RCC 7860 (cell line): ENCODE data around the gene PGAM2.

Source experiments
- DNase-seq: peaks from one replicate; pipeline ENCODE4 v3.0.0-alpha.2; 2015; ENCODE audit warnings: low spot score
- FAIRE-seq: peaks from 2 replicates; lab custom pipeline; 2012; peaks lifted over from hg19 to GRCh38; lab: Jason Lieb, UNC

PGAM2 gene

DNA sequence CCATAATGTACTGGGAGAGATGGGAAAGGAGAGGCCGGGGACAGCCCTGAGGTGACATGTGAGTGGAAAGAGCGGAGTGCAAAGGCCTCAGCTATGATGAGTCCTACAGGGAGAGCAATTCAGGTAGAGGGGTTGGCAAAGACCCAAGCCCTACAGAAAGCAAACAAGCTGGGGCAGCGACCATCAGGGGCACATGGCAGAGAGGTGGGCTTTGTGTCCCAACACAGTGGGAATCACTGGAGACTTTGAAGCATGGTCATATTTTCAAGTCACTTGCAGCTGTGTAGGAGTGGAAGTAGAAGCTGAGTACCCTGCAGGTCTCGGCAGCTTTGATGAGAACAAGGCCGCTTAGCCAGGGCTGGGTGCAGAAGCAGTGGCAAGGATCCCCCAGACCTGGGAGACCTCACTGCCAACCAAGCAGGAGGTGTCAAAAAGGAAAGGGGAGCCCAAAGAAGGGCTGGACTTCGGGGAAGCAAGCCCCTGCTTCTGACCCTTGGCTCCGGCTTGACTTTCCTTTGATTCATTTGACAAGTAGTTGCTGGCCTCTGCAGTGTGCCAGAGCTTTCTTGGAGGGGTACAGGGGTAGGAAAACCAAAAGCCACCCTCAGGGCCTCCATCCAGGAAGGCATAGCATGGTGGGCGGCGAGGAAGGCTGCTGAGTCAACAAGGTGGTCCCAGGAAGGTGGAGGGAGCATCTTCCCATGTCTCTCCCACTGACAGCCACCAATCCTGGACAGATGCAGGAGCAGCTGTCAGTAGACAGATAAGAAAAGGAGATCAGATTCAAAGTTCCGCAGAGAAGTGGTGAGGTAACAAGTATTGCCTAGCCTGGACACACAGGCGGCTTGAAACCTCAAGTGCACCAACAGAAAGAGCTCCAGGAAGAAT, 1.9 kb upstream of the PGAM2 start:
- no peak for DNase-seq

DNA sequence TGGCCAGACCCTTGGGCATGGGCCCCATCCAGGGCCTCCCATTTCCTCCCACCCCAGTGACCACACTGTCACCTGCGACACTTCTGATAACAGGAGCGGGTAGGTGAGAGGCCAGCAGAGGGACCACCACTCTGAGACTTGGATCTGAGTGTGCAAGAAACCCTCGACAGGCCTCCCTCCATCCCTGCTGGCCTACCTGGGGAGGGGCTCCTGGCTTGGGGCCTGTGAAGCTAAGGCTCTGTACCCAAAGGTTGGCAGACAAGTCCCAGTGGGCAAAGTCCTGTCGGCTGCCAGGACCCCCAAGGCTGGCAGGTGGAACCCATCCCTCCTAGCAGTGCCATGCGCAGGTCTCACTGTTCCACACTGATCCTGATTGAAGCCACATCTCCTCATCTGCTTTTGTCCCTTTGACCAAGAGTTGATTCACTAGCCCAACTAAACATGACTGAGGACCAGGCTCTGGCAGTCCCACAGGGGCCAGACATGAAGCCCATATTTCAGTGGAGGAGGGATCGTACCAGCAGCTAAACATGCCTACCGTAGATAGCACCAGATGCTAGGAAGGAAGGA, 1.2 kb upstream of the PGAM2 start:
- DNase-seq (no peak), FAIRE-seq (no peak)

More for the DNA sequence above, 1.9 kb upstream of the PGAM2 start:
- no peak for FAIRE-seq

DNA sequence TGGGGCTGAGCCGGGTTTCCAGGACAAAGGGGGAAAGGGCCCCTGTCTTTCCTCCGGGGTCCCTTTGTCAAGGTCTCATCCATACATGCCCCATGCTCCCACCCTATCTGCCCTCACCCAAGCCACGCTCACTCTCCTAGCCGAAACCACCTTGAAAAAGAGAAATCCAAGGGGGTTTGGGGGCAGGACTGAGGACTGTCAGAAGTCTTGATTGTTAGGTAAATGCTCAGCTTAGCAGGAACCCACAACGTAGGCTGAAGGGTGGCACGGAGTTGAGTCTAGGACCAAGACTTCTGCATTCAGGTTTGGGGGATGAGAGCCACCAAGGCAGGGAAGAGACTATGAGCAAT, 719 bp upstream of the PGAM2 start:
- no peak for FAIRE-seq

DNA sequence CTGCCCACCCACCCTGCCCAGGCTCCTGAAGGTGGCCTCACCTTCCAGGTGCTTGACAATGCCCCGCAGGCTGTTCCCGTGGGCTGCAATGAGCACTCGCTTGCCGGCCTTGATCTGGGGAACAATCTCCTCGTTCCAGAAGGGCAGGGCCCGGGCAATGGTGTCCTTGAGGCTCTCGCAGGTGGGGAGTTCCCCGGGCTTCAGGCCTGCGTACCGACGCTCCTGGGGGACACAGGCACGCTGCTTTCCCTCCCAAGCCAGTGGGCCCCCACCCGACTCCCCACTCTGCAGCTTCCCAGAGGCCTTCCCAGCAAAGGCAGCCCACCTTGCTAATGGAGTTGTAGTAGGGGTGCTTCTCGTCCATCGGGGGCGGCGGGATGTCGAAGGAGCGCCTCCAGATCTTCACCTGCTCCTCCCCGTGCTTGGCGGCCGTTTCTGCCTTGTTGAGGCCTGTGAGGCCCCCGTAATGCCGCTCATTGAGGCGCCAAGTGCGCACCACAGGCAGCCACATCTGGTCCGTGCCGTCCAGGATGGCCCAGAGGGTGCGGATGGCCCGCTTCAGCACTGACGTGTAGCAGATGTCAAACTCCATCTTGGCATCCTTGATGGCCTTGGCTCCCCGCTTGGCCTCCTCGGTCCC, 456 bp downstream of the PGAM2 start:
- DNase-seq (no peak), FAIRE-seq (no peak)

More for the DNA sequence above, 719 bp upstream of the PGAM2 start:
- DNase-seq, result no peak

DNA sequence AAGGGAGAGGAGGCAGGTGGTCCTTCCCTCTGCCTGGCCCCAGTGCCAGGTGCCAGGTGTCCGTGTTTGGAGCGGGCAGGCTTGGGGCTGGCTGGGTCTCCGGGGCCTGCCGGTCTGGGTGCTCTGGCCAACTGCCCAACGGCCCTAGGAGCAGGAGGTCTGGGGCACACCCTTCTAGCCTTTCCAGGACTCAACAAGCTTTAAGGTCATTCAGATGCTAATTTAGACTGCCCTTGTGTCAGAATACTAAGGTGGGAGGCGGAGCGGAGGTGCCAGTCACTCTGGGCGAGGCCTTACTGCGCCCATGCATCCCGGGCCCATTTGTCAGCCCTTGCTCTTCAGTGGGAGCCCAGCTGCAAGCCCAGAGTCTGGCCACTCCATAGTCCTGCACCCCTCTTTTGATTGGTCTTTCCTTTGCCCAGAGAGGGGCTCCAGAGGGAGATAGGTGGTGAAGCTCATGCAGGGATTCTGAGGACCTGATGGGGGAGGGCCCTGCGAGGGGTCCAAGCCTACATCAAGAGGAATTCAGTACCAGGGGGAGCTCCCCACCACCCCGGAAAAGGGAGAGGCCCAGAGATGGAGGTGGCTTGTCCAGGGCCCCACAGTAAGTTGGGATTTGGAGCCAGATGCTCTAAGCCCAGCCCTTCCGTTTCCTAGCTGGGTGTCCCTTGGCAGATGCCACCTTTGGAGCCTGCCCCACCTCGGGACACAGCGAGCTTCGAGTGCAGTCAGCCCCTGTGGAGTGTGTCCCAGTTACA, 1.3 kb downstream of the PGAM2 start:
- DNase-seq (no peak), FAIRE-seq (no peak)

DNA sequence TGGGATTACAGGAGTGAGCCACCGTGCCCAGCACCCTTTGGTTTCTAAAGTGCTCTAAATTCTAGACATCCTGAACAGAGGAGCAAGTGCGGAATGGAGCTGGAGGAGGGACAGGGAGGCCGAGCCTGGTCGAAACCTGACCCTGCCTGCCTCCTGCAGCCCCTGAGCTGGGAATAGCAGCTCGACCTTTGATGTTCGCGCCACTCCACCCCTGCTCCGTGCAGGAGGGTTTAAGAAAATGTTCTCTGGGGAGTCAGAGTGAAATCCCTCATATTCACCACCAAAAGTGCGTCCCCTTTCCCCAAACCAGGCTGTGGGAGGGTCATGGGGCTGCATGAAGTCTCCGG, 1.8 kb downstream of the PGAM2 start:
- FAIRE-seq (no peak), DNase-seq (no peak)

DNA sequence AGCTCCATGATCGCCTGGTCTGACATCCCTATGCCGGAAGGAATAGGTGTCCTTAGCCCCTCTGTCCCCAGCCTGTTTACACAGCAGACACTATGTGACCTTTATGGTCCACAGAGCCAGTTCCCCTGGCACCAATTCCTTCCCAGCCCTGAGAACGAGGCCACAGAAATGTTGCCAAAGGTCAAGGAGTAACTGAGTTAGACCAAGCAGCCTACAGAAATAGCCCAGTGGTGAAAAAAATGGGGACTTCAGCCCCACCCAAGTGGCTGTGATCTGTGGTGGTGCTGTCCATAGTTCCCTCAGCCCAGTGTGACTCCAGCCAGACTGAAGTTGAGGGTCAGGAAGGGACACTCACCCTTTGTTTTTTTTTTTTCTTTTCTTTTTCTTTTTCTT, 2.5 kb downstream of the PGAM2 start:
- FAIRE-seq (no peak), DNase-seq (no peak)

DNA sequence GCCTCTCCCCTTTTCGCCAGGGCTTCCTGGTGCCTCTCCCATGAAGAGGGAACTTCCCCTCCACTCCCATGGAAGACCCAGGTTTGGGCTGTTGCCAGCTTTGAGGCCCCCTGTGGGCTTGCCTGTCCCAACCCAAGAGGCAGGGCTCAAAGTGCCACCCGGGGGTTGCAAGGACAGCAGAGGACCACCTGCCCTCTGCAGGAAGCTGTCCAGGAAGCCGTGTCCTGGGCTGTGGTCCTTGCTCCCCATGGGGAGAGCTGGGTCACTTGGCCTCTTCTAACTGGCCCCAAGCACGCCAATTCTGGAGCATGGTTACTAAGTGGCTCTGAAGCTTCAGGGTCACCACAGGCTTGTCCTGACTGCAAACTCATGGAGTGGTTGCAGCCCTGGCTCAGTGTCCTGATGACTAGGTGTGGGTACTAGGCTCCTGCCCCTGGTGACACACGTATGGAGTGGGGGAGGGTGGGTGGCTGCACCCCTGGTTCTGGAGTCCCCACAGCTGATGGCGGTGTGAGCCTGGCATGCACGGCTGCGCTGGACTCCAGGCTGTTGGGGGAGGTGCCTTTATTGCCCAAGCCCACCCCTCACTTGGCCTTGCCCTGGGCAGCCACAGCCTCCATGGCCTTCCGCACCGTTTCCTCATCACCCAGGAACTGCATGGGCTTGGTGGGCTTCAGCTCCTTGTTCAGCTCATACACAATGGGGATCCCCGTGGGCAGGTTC, 3.0 kb downstream of the PGAM2 start:
- no peak for FAIRE-seq
- no peak for DNase-seq

DNA sequence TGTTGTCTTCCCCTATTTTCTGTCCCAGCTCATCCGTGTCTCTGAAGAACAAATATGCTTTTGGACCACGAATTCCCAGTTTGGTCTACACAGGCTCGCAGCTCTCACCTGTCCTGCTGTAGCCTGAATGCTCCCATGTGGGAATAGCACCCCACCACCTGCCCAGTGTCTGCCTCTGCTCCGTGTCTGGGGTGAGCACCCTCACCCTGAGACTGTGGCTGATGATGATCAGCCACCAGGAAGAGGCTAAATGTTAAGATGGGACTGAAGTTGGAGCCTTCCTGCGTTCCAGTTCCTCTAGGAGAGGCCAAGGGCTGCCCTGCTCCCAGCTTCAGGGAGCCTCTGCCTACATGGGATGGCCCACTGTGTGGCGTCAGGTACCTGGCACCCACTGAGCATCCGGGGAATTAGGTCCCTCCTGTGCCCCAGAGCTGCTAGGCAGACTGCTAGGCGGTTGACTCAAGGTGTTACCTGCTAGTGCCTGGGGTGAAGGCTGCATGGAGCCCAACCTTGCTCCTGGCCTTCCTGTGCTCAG, 3.7 kb downstream of the PGAM2 start:
- no peak for FAIRE-seq
- DNase-seq, result no peak

DNA sequence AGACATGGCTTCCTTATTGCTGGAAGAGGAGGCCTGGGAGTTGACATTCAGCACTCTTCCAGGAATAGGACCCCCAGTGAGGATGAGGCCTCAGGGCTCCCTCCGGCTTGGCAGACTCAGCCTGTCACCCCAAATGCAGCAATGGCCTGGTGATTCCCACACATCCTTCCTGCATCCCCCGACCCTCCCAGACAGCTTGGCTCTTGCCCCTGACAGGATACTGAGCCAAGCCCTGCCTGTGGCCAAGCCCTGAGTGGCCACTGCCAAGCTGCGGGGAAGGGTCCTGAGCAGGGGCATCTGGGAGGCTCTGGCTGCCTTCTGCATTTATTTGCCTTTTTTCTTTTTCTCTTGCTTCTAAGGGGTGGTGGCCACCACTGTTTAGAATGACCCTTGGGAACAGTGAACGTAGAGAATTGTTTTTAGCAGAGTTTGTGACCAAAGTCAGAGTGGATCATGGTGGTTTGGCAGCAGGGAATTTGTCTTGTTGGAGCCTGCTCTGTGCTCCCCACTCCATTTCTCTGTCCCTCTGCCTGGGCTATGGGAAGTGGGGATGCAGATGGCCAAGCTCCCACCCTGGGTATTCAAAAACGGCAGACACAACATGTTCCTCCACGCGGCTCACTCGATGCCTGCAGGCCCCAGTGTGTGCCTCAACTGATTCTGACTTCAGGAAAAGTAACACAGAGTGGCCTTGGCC, 4.3 kb downstream of the PGAM2 start:
- DNase-seq, result no peak
- no peak for FAIRE-seq

DNA sequence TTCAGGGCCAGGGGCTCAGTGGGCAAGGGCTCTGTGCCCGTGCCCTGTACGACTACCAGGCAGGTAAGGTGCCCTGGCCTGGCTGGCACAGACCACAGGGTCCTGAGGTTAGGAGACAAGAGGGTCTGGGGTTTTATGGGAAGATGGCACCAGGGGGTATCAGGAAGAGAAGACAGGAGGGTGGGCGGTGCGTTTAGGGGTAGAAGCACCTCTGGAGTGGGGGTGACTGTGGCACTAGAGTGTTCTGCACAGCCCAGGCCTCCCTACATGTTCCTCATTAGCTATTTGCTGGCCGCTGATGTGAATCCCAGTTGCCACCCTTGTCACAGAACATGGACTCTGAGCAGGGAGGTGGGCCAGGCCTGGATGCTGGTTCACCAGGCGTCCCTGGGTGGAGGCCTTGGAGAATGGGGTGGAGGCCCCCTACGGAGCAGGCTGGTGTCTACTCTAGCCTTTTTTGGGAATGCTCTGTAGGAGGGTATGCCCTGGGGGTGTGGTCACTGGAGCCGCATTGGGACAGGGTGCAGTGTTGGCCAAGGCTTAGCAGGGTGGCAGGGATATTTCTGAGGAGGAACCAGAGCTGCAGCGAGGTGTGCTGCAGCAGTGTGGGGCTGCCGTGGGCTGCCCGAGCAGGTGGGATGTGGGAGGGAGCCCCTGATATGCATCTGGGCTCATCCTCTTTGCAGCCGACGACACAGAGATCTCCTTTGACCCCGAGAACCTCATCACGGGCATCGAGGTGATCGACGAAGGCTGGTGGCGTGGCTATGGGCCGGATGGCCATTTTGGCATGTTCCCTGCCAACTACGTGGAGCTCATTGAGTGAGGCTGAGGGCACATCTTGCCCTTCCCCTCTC, 5.0 kb downstream of the PGAM2 start:
- no peak for DNase-seq
- no peak for FAIRE-seq

DNA sequence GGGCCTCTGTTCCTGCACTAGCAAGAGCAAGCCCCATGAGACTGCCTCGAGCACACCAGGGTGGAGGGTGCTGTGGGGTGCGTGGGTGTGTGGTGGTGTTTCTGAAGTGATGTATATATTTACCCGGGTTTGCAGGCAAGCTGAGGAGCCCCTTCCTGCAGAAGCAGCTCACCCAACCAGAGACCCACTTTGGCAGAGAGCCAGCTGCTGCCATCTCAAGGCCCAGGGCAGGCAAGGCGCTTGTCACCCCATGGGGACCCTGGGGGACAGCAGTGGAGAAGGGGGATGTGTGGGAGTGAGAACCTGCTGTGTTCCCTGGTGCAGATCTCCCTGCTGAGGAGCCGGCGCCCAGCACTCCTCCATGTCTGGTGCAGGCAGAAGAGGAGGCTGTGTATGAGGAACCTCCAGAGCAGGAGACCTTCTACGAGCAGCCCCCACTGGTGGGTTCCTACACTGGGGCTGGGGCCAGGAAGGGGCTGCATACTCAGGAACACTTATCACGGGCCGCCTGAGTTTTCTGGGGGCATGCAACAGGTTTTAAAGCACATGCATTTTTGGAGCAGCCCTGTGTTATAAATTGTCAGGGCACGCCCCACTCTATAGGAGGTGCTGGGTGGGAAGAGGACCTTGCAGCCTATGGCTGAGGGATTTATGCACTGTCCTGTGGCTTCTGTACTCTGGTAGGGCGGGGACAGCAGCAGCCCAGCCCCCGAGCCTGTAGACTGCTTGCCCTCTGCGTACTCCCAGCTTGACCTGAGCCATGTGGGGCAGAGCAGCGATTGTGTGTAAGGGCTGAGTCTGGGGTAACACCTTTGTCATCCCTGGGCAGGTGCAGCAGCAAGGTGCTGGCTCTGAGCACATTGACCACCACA, 5.9 kb downstream of the PGAM2 start:
- DNase-seq, result no peak

DNA sequence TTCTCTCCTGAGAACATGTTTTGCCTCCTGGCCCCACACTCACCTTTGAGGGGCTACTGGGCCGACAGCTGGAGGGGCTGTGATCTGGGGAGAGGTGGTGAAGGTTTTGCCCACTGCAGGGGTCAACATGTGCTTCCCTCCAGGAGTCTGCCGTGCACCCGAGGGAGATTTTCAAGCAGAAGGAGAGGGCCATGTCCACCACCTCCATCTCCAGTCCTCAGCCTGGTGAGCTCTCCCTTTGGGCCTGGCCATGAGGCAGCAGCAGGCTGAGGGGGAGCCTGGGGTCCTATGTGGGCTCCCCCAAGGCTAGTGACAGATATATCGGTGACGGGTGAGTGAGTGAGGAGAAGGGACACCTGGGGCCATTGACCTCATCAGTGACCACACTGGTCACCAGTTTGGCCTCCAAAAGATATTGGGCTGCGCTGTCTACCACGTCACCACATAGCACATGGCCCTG, 6.6 kb downstream of the PGAM2 start:
- FAIRE-seq (no peak), DNase-seq (no peak)

More for the DNA sequence above, 5.9 kb downstream of the PGAM2 start:
- no peak for FAIRE-seq

DNA sequence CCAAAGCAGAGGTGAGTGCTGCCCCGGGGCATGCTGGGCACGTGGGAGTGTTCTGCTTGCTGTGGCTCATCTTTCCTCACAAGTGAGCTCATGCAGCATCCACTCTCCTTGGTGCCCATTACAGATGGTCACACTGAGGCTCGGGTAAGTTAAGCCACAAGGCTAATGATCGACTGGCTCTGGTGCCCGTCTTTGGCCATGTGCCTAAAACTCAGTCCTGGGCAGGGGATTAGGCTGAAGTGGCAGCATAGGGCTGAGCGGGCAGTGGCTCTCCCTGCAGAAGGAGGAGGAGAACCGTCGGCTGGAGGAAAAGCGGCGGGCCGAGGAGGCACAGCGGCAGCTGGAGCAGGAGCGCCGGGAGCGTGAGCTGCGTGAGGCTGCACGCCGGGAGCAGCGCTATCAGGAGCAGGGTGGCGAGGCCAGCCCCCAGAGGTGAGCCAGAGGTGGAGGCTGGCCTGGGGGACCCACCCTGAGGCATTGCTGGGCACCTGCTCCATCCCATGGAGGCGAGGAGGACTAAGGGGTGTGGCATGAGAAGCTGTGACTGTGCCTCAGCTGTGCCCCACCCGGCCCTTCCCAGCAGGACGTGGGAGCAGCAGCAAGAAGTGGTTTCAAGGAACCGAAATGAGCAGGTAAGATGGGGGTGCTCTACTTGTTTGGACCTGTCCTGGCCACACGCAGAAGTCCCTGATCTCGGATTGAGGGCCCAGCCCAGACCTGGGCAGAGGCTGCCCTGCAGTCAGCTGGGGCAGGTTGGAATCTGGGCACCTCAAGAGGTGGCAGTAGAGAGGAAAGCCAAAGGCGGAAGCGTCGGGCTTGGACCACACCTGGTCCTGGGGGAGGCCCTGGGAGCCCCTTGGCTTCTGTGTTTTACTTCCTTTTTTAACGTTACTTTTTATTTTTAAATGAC, 7.3 kb downstream of the PGAM2 start:
- no peak for FAIRE-seq

DNA sequence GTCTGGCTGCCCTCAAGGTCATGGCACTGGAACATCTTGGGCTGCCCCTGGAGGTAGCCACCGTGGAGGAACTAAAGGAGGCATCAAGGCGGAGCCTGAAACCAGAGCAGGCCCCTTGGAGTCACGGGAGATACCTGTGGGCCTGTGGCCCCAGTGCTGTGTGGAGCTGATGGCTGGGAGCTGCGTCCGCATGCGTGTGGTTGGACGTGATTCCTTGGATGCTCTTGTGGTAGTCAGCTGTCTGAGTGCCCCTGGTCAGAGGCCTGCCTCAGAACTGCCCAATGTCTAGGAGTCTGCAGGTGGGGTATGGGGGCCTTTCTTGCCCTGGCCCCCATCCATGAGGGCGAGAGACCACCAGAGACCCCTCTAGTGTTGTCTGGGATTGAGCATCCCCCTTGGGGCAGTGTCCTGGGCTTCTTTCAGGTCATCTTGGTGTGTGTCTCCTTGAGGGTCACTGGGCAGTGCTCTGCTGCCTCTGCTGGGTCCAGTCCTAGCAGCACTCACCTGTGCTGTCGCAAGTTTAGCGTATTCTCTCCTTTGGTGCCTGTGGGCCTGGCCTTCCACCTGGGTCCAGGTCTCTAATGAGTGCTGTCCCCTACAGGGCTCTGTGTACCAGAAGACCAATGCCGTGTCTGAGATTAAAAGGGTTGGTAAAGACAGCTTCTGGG, 8.1 kb downstream of the PGAM2 start:
- no peak for DNase-seq

More for the DNA sequence above, 7.3 kb downstream of the PGAM2 start:
- DNase-seq, result no peak

DNA sequence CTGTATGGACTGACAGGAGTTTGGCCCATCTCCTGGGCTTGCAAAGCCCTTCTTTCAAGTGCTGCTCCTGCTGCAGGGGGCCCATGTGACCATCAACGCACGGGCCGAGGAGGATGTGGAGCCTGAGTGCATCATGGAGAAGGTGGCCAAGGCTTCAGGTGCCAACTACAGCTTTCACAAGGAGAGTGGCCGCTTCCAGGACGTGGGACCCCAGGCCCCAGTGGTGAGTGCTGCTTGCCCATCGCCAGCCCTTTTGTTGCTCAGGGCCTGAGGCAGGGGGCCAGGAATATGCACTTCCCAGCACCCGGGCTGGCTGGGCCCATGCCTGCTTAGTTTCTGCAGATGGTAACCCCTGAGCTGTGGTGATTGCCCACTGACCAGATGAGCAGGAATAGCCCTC, 8.7 kb downstream of the PGAM2 start:
- FAIRE-seq, result no peak

More for the DNA sequence above, 8.1 kb downstream of the PGAM2 start:
- no peak for FAIRE-seq

More for the DNA sequence above, 8.7 kb downstream of the PGAM2 start:
- no peak for DNase-seq
